Progenitor cell of endocrine pancreas (in vitro differentiated cells): ENCODE results near the gene ADAM21. TPM values are rescaled to one million over a fixed set of nuclear protein-coding genes. Genes with fewer than 3 reads are reported as not detected.
"Not testable (repeated sequence)": the region's sequence is repeated elsewhere in the genome, so short reads cannot be mapped to it uniquely, and the experiment has no call there.

Source experiments
- DNase-seq: peaks from one replicate; pipeline ENCODE4 v3.0.0; 2021; ENCODE audit warnings: low spot score; ENCODE audit not compliant: unreplicated experiment
- H3K27ac Mint-ChIP-seq: 2 replicates; pipeline ENCODE4 v1.8.0; 2021; ENCODE audit warnings: mild to moderate bottlenecking, moderate library complexity, mixed read lengths
- H3K27me3 Mint-ChIP-seq: 2 replicates; pipeline ENCODE4 v1.8.0; 2021; ENCODE audit warnings: mixed read lengths
- H3K36me3 Mint-ChIP-seq: 2 replicates; pipeline ENCODE4 v1.8.0; 2022; ENCODE audit warnings: mixed read lengths; ENCODE audit not compliant: insufficient read depth
- H3K4me1 Mint-ChIP-seq: 2 replicates; pipeline ENCODE4 v1.8.0; 2021; ENCODE audit warnings: low read depth, mixed read lengths
- H3K4me3 Mint-ChIP-seq: 2 replicates; pipeline ENCODE4 v1.8.0; 2021; ENCODE audit warnings: low read depth, mild to moderate bottlenecking, moderate library complexity, mixed read lengths
- H3K9me3 Mint-ChIP-seq: 2 replicates; pipeline ENCODE4 v1.8.0; 2021; ENCODE audit warnings: low read depth, mixed read lengths
- CTCF ChIP-seq: fragments of 200-600 bp; sonication (generic); IDR thresholded peaks from one replicate; pipeline ENCODE4 v1.5.0; 2021; ENCODE audit warnings: antibody characterized with exemption, mild to moderate bottlenecking; ENCODE audit not compliant: unreplicated experiment
- total RNA-seq: library from RNA; stranded (reverse); gene quantifications from 2 replicates; pipeline ENCODE4 v1.2.1, GENCODE V29; 2021

The ADAM21 gene
- total RNA-seq, 1 donor from 2014 or later: 0.12 TPM

DNA sequence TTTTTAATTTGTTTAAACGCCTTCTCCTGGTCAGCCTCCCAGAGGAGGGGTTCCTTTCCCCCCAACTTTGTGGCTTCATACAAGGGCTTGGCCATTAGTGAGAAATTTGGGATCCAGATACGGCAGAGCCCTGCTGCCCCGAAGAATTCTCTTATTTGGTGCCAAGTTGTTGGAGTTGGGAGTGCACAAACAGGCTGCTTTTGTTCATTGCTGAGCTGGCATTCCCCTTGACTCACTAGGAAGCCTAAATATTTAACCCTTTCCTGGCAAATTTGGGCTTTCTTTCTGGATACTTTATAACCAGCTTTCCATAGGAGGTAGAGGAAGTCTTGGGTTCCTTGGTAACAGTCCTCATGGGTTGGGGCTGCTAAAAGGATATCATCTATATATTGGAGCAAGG lies 10.3 kb upstream of the ADAM21 start:
- H3K27me3 Mint-ChIP-seq: no peaks in the 10 kb centered on the region
- H3K4me1 Mint-ChIP-seq: no peaks in the 10 kb centered on the region
- H3K9me3 Mint-ChIP-seq: peaks cover 52% of the 10 kb centered on the region
- no peak for DNase-seq
- no peak overlapping the region for H3K27ac Mint-ChIP-seq
- no peak overlapping the region for H3K4me3 Mint-ChIP-seq
- TF ChIP-seq CTCF: no peak
- peaks cover 13% of the 10 kb centered on the region for H3K36me3 Mint-ChIP-seq

DNA sequence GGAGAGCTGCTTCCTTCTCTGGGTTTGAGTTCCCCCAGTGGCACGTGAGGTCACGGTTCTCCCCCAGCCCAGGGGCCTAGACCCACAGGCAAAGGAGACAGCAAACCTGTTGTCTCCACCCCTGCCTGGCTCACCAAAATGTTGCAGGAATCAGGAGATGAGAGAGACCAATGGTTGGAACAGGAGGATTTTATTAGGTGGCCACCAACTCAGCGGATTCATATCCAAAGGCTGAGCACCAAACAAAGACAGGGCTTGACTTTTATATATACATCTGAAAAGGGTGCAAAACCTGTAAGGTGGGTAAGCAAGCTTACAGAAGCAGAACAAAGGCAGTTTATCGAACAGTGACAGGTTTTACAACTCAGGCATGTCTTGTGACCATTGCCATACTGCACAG lies 9.2 kb upstream of the ADAM21 start:
- DNase-seq: no peak
- TF ChIP-seq CTCF: no peak
- Mint-ChIP-seq H3K4me3 (no peak overlapping the region), H3K27me3 (no peaks in the 10 kb centered on the region), H3K27ac (no peak overlapping the region), H3K36me3 (peaks cover 12% of the 10 kb centered on the region), H3K9me3 (peaks cover 51% of the 10 kb centered on the region), H3K4me1 (no peaks in the 10 kb centered on the region)

GRCh38 chr14:70448633-70449340 lies 3.2 kb upstream of the ADAM21 start:
- Mint-ChIP-seq H3K27me3 (no peaks in the 10 kb centered on the region), H3K9me3 (peaks cover 21% of the 10 kb centered on the region), H3K4me3 (no peak overlapping the region), H3K36me3 (peaks cover 3% of the 10 kb centered on the region), H3K27ac (no peak overlapping the region), H3K4me1 (no peaks in the 10 kb centered on the region)
- TF ChIP-seq CTCF: no peak
- DNase-seq: no peak

GRCh38 chr14:70454731-70455130 lies 2.8 kb downstream of the ADAM21 start:
- H3K27me3 Mint-ChIP-seq: no peaks in the 10 kb centered on the region
- H3K9me3 Mint-ChIP-seq: no peaks in the 10 kb centered on the region
- no peak overlapping the region for H3K27ac Mint-ChIP-seq
- no peaks in the 10 kb centered on the region for H3K36me3 Mint-ChIP-seq
- H3K4me3 Mint-ChIP-seq: no peak overlapping the region
- DNase-seq: no peak
- TF ChIP-seq CTCF: no peak
- no peaks in the 10 kb centered on the region for H3K4me1 Mint-ChIP-seq

- no peak for DNase-seq
- Mint-ChIP-seq H3K27me3 (no peaks in the 10 kb centered on the region), H3K27ac (no peak overlapping the region), H3K9me3 (no peaks in the 10 kb centered on the region), H3K36me3 (no peaks in the 10 kb centered on the region), H3K4me3 (no peak overlapping the region), H3K4me1 (no peaks in the 10 kb centered on the region)
- no peak for TF ChIP-seq CTCF
These were observed 16.8 kb downstream of the ADAM21 start for GRCh38 chr14:70468731-70469130.

GRCh38 chr14:70470863-70471563 lies 19.0 kb downstream of the ADAM21 start:
- H3K27ac Mint-ChIP-seq, DNase-seq, H3K27me3 Mint-ChIP-seq, H3K9me3 Mint-ChIP-seq, H3K4me1 Mint-ChIP-seq, H3K4me3 Mint-ChIP-seq, H3K36me3 Mint-ChIP-seq: not testable (repeated sequence)
